ENCODE data around the gene ATP8A2.
"Not testable (repeated sequence)": the region's sequence is repeated elsewhere in the genome, so short reads cannot be mapped to it uniquely, and the experiment has no call there.

ATP8A2 gene

DNA sequence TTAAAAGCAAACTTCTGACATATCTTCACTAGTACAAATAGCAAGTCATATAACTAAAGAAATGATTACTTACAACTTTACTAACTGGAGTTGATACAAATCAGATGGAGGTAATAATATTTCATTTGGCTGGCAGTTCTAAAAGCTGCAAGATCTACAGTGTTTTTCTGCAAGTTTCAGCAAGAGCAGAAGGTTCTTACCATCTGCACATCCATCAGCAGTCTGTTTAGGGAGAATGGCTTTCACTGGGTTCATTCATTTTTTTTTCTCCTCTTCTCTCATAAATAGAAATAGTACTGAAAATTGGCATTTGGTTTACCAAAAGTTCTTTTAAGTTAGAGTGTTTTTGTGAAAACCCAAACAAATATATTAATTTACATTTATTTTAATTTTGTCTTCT, 683.1 kb downstream of the ATP8A2 start:
- no peak for DNase-seq

GRCh38 chr13:26058704-26059103, 686.9 kb downstream of the ATP8A2 start:
- DNase-seq = no peak

- DNase-seq = no peak
Measured at GRCh38 chr13:26060357-26060756, 688.6 kb downstream of the ATP8A2 start.

DNA sequence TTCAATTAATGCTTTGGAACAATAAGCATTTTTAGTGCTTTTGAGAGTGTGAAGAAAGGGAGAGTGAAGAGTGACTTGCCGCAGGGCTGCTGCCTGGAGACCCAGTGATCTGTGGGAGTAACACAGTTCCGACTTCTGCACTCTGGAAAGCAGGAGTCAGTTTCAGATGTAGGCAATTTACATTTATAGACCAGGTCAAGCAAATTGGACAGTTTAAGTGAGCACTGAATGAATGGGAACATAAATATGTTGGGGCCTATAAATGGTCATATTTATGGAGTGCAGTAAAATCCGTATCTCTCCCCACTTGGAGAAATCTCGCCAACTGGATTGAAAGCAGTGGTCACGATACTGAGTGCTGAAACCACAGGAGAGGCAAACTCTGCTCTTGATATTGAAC, 689.5 kb downstream of the ATP8A2 start:
- DNase-seq = no peak

DNA sequence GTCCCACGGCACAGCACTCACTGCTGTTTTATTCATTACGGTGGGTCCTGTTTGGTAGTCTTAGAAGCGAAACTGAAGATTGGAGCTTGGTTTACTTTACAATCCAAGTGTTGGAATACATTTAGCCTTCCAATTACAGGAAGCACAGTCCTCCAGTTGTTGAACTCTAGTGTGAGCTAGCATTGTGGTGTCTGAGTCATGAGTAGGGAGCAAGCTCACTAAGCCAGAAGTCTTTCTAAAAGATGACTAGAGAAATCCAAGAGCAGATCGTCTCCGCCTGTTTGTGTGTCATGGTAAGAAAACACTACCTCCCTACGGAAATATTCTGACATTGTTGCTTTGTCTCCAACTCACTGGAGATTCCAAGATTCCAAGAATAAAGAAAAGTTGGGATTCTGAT, 690.2 kb downstream of the ATP8A2 start:
- no peak for DNase-seq

DNA sequence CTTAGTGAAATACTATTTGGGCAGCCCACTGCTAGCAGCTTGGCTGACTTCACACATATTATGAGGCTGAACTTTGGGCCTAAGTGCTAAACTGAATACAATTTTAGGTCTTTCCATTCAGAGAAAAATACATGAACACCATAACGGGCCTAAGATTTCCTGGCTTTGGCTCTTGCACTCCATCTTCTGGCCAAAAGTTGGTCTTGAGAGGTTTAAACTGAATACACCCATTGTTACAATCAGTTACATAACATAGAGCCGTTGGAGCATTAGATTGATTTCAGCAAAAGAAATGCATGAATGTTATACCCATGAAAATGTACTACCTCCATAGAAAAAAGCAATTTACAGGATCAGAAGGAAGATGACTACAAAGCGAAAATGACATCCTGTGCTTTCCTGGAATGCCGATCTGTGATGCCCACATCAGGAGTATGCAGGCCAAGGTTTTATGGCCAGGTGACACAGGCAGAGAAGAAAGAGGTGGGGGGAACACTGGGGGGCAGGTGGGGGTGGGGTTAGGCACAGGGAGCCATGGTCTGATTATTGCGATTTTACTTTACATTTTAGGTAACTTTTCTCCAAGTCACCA, 691.2 kb downstream of the ATP8A2 start:
- DNase-seq = peak in 1 of 2 experiments; percentile 63

DNA sequence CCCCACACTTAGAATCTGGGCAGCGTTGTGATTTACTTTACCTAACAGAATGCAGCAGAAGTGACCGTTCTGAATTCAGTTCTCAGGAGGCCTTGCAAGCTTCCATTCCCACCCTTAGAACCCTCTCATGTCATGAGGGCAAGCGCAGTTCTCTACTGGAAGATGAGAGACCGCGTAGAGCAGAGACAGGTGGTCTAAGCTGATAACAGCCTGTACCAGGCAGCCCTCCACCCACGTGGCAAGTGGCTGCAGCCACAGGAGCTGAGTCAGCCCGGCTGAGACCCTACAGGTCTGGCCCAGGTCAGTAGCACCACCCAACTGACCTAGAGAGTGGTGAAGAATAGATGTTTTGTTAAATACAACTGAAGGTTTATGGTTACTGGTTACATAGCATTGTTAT, 694.7 kb downstream of the ATP8A2 start:
- DNase-seq = not testable (repeated sequence)

GRCh38 chr13:26067601-26068000, 695.8 kb downstream of the ATP8A2 start:
- no peak for DNase-seq

- not testable (repeated sequence) for DNase-seq
Measured at GRCh38 chr13:26068372-26068771, 696.6 kb downstream of the ATP8A2 start.

DNA sequence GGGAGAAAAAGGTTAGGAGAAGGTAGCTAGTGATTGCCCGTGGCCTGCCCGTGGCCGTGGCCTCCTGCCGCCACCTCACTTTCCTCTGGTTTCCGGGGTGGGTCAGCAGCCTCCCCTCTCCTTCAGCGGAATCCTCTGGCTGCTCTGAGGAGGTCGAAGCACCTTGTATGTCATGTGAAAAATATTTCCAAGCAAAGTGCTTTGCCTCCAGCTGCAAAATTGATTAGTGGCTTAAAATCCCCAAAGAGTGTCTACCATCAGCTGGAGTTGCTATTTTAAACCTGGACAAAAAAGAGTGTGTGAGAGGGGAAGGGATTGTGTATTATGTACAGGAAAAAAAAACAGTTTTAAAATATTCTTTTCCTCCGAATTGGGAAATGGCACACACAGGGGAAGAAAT, 697.9 kb downstream of the ATP8A2 start:
- not testable (repeated sequence) for DNase-seq

- no peak for DNase-seq
Measured at GRCh38 chr13:26071691-26072090, 699.9 kb downstream of the ATP8A2 start.

- not testable (repeated sequence) for DNase-seq
Measured at GRCh38 chr13:26072335-26072734, 700.6 kb downstream of the ATP8A2 start.

DNA sequence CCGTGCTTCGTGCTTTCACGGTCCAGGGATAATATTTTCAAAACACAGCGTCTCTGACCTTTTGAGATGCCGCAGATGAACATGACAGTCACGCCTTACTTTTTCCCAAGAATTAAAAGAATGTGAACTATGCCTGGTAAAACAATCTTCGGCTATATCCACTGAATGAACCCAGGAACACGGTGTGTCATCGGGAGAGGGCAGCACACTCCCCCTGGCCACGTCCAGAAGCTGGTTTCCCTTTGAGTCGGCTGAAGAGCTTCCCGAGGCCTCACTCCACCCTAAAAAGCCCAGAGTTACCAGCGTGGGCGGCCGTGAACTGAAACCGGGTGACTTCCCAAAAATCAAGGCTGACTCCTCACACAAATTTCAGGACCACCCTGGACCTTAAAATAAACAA, 702.9 kb downstream of the ATP8A2 start:
- no peak for DNase-seq
